ENCODE measurements around the gene GPR156.
A peak's percentile ranks its signal among the peaks of the same experiment; 100 is the strongest.

GPR156 gene

DNA sequence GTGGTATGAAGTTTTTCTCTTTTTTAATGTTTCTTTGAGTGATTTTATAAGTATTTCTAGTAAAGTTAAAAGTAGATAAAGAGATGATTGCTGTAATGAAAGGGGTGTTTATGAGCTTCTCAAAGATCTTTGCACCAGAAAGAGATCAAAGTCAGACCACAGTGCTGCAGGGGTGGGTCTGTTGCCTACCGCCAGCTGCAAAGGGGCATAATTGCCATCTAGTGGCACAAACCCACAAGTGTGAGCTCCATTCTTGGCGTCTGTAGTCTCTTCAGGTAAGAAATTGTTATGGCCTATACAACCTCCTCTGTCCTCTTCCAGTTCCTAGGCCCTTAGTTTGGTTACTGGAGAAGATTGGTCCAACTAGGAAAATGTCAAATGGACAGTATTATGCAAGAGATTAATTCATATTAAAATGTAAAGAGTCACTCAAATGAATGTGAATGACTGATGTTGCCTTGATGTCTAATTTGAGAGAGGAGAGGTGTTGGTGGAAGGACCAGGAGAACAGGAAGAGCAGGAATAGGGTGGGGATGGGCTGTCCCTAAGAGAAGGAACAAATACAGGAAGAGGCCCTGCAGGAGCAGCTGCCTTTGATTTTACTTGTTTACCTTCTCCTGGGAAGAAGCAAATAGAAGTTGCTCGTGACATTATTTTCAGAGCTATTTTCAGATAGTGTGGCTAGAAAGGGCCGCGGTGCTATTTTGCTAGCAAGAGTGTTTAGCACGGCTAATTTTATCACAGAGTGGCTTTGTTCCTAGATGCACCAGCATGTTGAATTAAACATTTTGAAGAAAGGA lies 137.8 kb downstream of the GPR156 start:
- Histone ChIP-seq H3K27ac (ENCODE audit: low read depth, low read length) (no peak overlapping the region), H3K4me2 (ENCODE audit: low read length) (no peak overlapping the region), H3K36me3 (ENCODE audit: control insufficient read depth, low read length) (no peaks in the 10 kb centered on the region), H3K9me2 (replicated peaks; ENCODE audit: control insufficient read depth, low read length) (no peaks in the 10 kb centered on the region), H3F3A (ENCODE audit: control insufficient read depth, insufficient read depth) (no peaks in the 10 kb centered on the region), H3K9me3 (ENCODE audit: control insufficient read depth, insufficient read depth, low read length) (no peaks in the 10 kb centered on the region), H3K4me1 (ENCODE audit: control insufficient read depth, low read length) (peaks cover 4% of the 10 kb centered on the region), H3K79me2 (ENCODE audit: control insufficient read depth, low read length) (no peaks in the 10 kb centered on the region), H4K20me1 (ENCODE audit: control insufficient read depth, insufficient read depth, low read depth, low read length) (no peaks in the 10 kb centered on the region), H3K27me3 (ENCODE audit: control insufficient read depth, low read length) (no peaks in the 10 kb centered on the region), H3K4me3 (ENCODE audit: low read length) (no peak overlapping the region)
- TF ChIP-seq, protein P1, sequence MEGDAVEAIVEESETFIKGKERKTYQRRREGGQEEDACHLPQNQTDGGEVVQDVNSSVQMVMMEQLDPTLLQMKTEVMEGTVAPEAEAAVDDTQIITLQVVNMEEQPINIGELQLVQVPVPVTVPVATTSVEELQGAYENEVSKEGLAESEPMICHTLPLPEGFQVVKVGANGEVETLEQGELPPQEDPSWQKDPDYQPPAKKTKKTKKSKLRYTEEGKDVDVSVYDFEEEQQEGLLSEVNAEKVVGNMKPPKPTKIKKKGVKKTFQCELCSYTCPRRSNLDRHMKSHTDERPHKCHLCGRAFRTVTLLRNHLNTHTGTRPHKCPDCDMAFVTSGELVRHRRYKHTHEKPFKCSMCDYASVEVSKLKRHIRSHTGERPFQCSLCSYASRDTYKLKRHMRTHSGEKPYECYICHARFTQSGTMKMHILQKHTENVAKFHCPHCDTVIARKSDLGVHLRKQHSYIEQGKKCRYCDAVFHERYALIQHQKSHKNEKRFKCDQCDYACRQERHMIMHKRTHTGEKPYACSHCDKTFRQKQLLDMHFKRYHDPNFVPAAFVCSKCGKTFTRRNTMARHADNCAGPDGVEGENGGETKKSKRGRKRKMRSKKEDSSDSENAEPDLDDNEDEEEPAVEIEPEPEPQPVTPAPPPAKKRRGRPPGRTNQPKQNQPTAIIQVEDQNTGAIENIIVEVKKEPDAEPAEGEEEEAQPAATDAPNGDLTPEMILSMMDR (IDR thresholded peaks at IDR 0.05; ENCODE audit: low read depth, low read length, poor library complexity, severe bottlenecking), result peak; percentile 58
- no peak for TF ChIP-seq EZH2phosphoT487 (IDR thresholded peaks at IDR 0.05; ENCODE audit: borderline replicate concordance, low read length)

DNA sequence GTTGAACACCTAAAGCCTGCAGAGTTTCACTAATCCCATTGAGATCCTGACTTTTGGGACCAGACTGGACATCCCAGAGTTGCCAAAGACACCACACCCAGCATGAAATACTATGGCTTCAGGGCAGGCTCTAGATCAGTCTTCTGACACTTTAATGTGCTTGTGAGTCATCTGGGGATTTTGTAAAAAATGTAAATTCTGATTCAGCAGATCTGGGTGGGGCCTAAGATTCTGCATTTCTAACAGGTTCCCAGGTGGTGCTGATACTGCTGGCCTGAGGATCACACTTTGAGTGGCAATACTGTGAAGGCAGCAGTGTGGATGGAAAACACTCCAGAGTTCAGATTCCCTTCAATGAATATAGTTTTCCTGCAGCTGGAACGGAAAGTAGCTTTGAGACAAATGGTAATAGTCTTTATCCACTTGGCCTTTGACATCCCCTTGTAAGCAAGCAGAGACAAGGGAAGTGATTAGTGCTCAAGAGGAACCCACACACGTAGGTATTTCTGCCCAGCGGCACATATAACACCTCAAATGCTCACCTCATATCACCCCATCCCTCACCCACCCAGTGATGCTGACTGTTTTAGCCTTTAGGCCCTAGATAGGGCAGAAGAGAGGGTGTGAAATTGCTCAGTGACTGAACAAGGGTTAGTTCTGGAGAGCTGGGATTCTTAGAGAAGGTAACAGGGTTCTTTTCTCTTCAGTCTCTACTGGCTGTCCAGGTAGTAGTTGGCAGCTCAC lies 139.3 kb downstream of the GPR156 start:
- no peak overlapping the region for H3K4me3 ChIP-seq (ENCODE audit: low read length)
- no peaks in the 10 kb centered on the region for H4K20me1 ChIP-seq (ENCODE audit: control insufficient read depth, insufficient read depth, low read depth, low read length)
- H3K36me3 ChIP-seq (ENCODE audit: control insufficient read depth, low read length), result no peaks in the 10 kb centered on the region
- H3K9me3 ChIP-seq (ENCODE audit: control insufficient read depth, insufficient read depth, low read length), result no peaks in the 10 kb centered on the region
- TF ChIP-seq, protein P1 (IDR thresholded peaks at IDR 0.05; ENCODE audit: low read depth, low read length, poor library complexity, severe bottlenecking), result no peak
- no peak for TF ChIP-seq EZH2phosphoT487 (IDR thresholded peaks at IDR 0.05; ENCODE audit: borderline replicate concordance, low read length)
- H3K27me3 ChIP-seq (ENCODE audit: control insufficient read depth, low read length), result no peaks in the 10 kb centered on the region
- H3F3A ChIP-seq (ENCODE audit: control insufficient read depth, insufficient read depth), result no peaks in the 10 kb centered on the region
- no peak overlapping the region for H3K27ac ChIP-seq (ENCODE audit: low read depth, low read length)
- H3K4me1 ChIP-seq (ENCODE audit: control insufficient read depth, low read length), result peaks cover 4% of the 10 kb centered on the region
- no peak overlapping the region for H3K4me2 ChIP-seq (ENCODE audit: low read length)
- H3K9me2 ChIP-seq (replicated peaks; ENCODE audit: control insufficient read depth, low read length), result no peaks in the 10 kb centered on the region
- H3K79me2 ChIP-seq (ENCODE audit: control insufficient read depth, low read length), result no peaks in the 10 kb centered on the region

DNA sequence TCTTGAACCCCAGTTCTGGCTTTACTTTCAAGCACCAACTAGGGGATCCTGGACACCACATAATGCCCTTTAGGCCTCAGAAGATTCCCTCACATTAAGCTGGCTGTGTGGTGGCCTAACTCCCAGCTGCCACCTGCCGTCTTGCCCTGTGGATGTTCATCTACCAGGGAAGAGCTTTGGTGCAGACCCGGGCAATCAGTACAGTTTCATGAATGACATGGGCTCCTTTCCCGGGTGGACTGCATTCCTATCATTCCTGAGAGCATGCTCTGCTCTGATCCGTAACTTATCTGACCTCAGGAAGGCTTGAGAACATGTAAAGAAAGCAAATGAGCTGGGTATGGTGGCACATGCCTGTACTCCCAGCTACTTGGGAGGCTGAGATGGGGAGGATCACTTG lies 140.8 kb downstream of the GPR156 start:
- TF ChIP-seq EZH2phosphoT487 (IDR thresholded peaks at IDR 0.05; ENCODE audit: borderline replicate concordance, low read length), result no peak
- TF ChIP-seq, protein P1 (IDR thresholded peaks at IDR 0.05; ENCODE audit: low read depth, low read length, poor library complexity, severe bottlenecking), result no peak
- H3K4me1 ChIP-seq (ENCODE audit: control insufficient read depth, low read length), result peaks cover 4% of the 10 kb centered on the region
- H3K4me3 ChIP-seq (ENCODE audit: low read length), result no peak overlapping the region
- no peaks in the 10 kb centered on the region for H3K9me2 ChIP-seq (replicated peaks; ENCODE audit: control insufficient read depth, low read length)
- no peaks in the 10 kb centered on the region for H4K20me1 ChIP-seq (ENCODE audit: control insufficient read depth, insufficient read depth, low read depth, low read length)
- H3K36me3 ChIP-seq (ENCODE audit: control insufficient read depth, low read length), result no peaks in the 10 kb centered on the region
- H3K9me3 ChIP-seq (ENCODE audit: control insufficient read depth, insufficient read depth, low read length), result no peaks in the 10 kb centered on the region
- no peaks in the 10 kb centered on the region for H3K79me2 ChIP-seq (ENCODE audit: control insufficient read depth, low read length)
- H3K27ac ChIP-seq (ENCODE audit: low read depth, low read length), result no peak overlapping the region
- no peak overlapping the region for H3K4me2 ChIP-seq (ENCODE audit: low read length)
- no peaks in the 10 kb centered on the region for H3F3A ChIP-seq (ENCODE audit: control insufficient read depth, insufficient read depth)
- H3K27me3 ChIP-seq (ENCODE audit: control insufficient read depth, low read length), result no peaks in the 10 kb centered on the region
